ENCODE results near the gene DMBX1. TPM values are rescaled to one million over a fixed set of nuclear protein-coding genes. Genes with fewer than 3 reads are reported as not detected.

Gene DMBX1
- polyA plus RNA-seq, 2 of the 4 experiments (the other 2 are of a cell fraction), result 0.44 to 2.2 TPM

GRCh38 chr1:46520063-46520911, 30.7 kb downstream of the DMBX1 start:
- peaks cover 81% of the 10 kb centered on the region for H3K4me1 ChIP-seq

DNA sequence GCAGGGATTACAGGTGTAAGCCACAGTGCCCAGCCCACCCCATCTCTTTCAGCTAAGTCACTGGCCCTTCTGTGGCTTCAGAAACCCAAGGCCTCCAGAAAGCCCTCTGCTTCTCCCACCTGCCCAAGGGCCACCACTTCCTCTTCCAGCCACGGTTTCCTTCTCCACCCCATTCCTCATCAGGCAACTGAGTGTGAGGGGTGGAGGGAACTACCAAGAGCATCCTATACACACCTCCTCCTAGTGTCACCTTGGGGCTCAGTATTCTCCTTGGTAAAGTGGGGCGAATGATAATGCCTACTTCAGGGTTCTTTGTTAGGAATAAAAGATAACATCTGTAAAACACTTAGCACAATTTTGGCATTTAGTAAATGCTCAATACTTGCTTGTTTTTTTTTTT, 31.8 kb downstream of the DMBX1 start:
- no peak for DNase-seq (ENCODE audit: low read depth in 1 of 2, low spot score in 1 of 2)
- H3K4me1 ChIP-seq, result peaks cover 79% of the 10 kb centered on the region
- WGBS (ENCODE audit: missing lambda C conversion rate), result 87% methylated on average over 2 of the region's 2 CpGs
- POLR2A ChIA-PET, result no interaction called here
- no peaks in the 10 kb centered on the region for H3K9me3 ChIP-seq
- no peak for ATAC-seq
- CTCF ChIA-PET, result interaction anchor here (1.2 to 6.5 kb wide), 9 partner anchors 11 to 113 kb away, joined by 4 to 56 read pairs (median 7); a partner anchor contains a TSS
- no peak for FAIRE-seq
- H3K4me3 ChIP-seq, result no peak overlapping the region
- H3K4me2 ChIP-seq, result peak overlapping the region; percentile 53; the same call in 2 of the 3 replicates
- H3K27ac ChIP-seq, result peak overlapping the region; percentile 85 to 97
- no peak for TF ChIP-seq TFCP2L1 (CRISPR knock-in tag; IDR thresholded peaks at IDR 0.05)
- TF ChIP-seq, protein P1, sequence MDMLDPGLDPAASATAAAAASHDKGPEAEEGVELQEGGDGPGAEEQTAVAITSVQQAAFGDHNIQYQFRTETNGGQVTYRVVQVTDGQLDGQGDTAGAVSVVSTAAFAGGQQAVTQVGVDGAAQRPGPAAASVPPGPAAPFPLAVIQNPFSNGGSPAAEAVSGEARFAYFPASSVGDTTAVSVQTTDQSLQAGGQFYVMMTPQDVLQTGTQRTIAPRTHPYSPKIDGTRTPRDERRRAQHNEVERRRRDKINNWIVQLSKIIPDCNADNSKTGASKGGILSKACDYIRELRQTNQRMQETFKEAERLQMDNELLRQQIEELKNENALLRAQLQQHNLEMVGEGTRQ (IDR thresholded peaks at IDR 0.05), result no peak
- TF ChIP-seq TP53 (CRISPR knock-in tag; IDR thresholded peaks at IDR 0.05), result no peak
- no peak for TF ChIP-seq EHMT2 (IDR thresholded peaks at IDR 0.05; ENCODE audit: low read depth)
- TF ChIP-seq FOSB (CRISPR knock-in tag; IDR thresholded peaks at IDR 0.05), result no peak
- no peak for TF ChIP-seq NFE2L2 (conservative IDR thresholded peaks at IDR 0.05; ENCODE audit: low read length)
- TF ChIP-seq ZSCAN20 (CRISPR knock-in tag; IDR thresholded peaks at IDR 0.05), result no peak
- TF ChIP-seq ATOH8 (CRISPR knock-in tag; IDR thresholded peaks at IDR 0.05; ENCODE audit: low read depth), result no peak
- TF ChIP-seq RNF2 (IDR thresholded peaks at IDR 0.05; ENCODE audit: borderline replicate concordance, low read depth), result no peak
- TF ChIP-seq NR3C1 (IDR thresholded peaks at IDR 0.05), result no peak
- no peak for TF ChIP-seq HEYL (CRISPR knock-in tag; IDR thresholded peaks at IDR 0.05)
- no peak for TF ChIP-seq HMGXB4 (CRISPR knock-in tag; IDR thresholded peaks at IDR 0.05; ENCODE audit: borderline replicate concordance)
- TF ChIP-seq GATA3 (IDR thresholded peaks at IDR 0.05; ENCODE audit: borderline replicate concordance), result no peak
- no peak for TF ChIP-seq MAZ (IDR thresholded peaks at IDR 0.05; ENCODE audit: borderline replicate concordance, low read depth, low read length)
- no peak for TF ChIP-seq CBX8 (IDR thresholded peaks at IDR 0.05)
- no peak for TF ChIP-seq HOXA7 (CRISPR knock-in tag; IDR thresholded peaks at IDR 0.05)
- TF ChIP-seq HOXB5 (CRISPR knock-in tag; IDR thresholded peaks at IDR 0.05), result no peak
- TF ChIP-seq SREBF2 (IDR thresholded peaks at IDR 0.05), result no peak

More at GRCh38 chr1:46520063-46520911, 30.7 kb downstream of the DMBX1 start:
- ATAC-seq (peak; percentile 73 to 83), FAIRE-seq (no peak), DNase-seq (ENCODE audit: low read depth in 1 of 2, low spot score in 1 of 2) (peak; percentile 64 to 66)
- Histone ChIP-seq H3K9me3 (no peaks in the 10 kb centered on the region), H3K27ac (peak overlapping the region; percentile 85 to 97), H3K4me2 (peak overlapping the region; percentile 53), H3K4me3 (no peak overlapping the region)
- TF ChIP-seq HDAC2 (IDR thresholded peaks at IDR 0.05) (no peak), HMGXB4 (CRISPR knock-in tag; IDR thresholded peaks at IDR 0.05; ENCODE audit: borderline replicate concordance) (no peak), EP300 (IDR thresholded peaks at IDR 0.05) (peak in 1 of 2 experiments; percentile 23; a peak in 1 of 5 replicates), FOSL2 (IDR thresholded peaks at IDR 0.05) (no peak), FOSL2 (CRISPR knock-in tag; IDR thresholded peaks at IDR 0.05) (peak; percentile 52; the same call in 1 of the 2 replicates), JUN (IDR thresholded peaks at IDR 0.05) (peak in 1 of 2 experiments; percentile 21; a peak in 1 of 5 replicates), TFCP2L1 (CRISPR knock-in tag; IDR thresholded peaks at IDR 0.05) (no peak), JUNB (IDR thresholded peaks at IDR 0.05) (0 out of 2 replicates have a peak, but pooled peaks have one; percentile 15)
- TF ChIP-seq, protein P2, sequence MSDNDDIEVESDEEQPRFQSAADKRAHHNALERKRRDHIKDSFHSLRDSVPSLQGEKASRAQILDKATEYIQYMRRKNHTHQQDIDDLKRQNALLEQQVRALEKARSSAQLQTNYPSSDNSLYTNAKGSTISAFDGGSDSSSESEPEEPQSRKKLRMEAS (IDR thresholded peaks at IDR 0.05), result peak; percentile 60; the same call in 1 of the 2 replicates
- 29% methylated on average over 9 of the region's 15 CpGs for WGBS (ENCODE audit: missing lambda C conversion rate)
- POLR2A ChIA-PET, result no interaction called here
- CTCF ChIA-PET, result interaction anchor here (1.5 to 6.5 kb wide), 10 partner anchors 8 to 112 kb away, joined by 4 to 56 read pairs (median 6); no protein-coding TSS in a partner anchor

Measured in A549 (cell line).